HFFc6 (cell line): Measurements from ENCODE around the gene CRB2. TPM values are rescaled to one million over a fixed set of nuclear protein-coding genes. Genes with fewer than 3 reads are reported as not detected.

ENCODE experiments used
- DNase-seq: peaks from one replicate; pipeline ENCODE4 v3.0.0-alpha.2; 2018
- H3K27ac Mint-ChIP-seq: 2 replicates; pipeline ENCODE4 v1.8.0; 2020; ENCODE audit warnings: mild to moderate bottlenecking, mixed read lengths
- H3K27me3 Mint-ChIP-seq: 2 replicates; pipeline ENCODE4 v1.8.0; 2021; ENCODE audit warnings: mild to moderate bottlenecking, moderate library complexity, mixed read lengths; ENCODE audit not compliant: insufficient read depth
- H3K36me3 Mint-ChIP-seq: 2 replicates; pipeline ENCODE4 v1.8.0; 2021; ENCODE audit warnings: low read depth, mixed read lengths
- H3K4me1 Mint-ChIP-seq: 2 replicates; pipeline ENCODE4 v1.8.0; 2020; ENCODE audit warnings: low read depth, mixed read lengths
- H3K4me3 Mint-ChIP-seq: 2 replicates; pipeline ENCODE4 v1.8.0; 2020; ENCODE audit warnings: mild to moderate bottlenecking, moderate library complexity, mixed read lengths
- H3K9me3 Mint-ChIP-seq: 2 replicates; pipeline ENCODE4 v1.8.0; 2020; ENCODE audit warnings: mild to moderate bottlenecking, mixed read lengths
- total RNA-seq, 6 experiments: library from RNA; stranded (reverse); fragmentation: NEBNext Ultra II Directional; extraction: Animal tissue kit (Norgen Biotek cat#: 25700); gene quantifications; 2 replicates in 1 of 6; 3 replicates in 5 of 6; pipeline ENCODE4 v1.2.3, GENCODE V29; 2021
- TF ChIP-seq, protein P1 (sequence below): fragments of 200-600 bp; sonication (generic); IDR thresholded peaks from 2 replicates; pipeline ENCODE4 v1.5.0; 2021; ENCODE audit warnings: antibody characterized with exemption, mild to moderate bottlenecking

Gene CRB2
- total RNA-seq, 6 experiments from 2014 or later: not detected

DNA sequence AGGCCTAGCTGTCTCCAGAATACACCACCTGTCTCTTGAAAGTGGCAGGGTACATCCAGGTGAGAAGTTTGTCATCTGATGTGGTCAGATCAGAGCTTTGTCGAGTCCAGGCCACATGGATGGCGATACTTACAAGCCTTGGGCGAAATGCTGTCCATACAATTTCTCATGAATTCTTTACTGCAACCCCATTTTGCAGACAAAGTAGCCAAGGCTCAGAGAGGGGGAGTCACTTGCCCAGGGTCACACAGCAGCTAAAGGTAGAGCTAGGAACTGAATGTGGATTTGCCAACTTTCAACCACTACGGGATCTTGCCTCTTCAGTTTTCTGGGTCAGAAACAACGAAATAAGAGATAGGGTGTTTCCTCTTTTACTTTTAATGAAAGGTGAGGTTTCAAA lies 35.2 kb downstream of the CRB2 start:
- TF ChIP-seq, protein P1, sequence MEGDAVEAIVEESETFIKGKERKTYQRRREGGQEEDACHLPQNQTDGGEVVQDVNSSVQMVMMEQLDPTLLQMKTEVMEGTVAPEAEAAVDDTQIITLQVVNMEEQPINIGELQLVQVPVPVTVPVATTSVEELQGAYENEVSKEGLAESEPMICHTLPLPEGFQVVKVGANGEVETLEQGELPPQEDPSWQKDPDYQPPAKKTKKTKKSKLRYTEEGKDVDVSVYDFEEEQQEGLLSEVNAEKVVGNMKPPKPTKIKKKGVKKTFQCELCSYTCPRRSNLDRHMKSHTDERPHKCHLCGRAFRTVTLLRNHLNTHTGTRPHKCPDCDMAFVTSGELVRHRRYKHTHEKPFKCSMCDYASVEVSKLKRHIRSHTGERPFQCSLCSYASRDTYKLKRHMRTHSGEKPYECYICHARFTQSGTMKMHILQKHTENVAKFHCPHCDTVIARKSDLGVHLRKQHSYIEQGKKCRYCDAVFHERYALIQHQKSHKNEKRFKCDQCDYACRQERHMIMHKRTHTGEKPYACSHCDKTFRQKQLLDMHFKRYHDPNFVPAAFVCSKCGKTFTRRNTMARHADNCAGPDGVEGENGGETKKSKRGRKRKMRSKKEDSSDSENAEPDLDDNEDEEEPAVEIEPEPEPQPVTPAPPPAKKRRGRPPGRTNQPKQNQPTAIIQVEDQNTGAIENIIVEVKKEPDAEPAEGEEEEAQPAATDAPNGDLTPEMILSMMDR: no peak
- no peak for DNase-seq
- Mint-ChIP-seq H3K27me3 (peaks cover 16% of the 10 kb centered on the region), H3K36me3 (no peaks in the 10 kb centered on the region), H3K9me3 (no peaks in the 10 kb centered on the region), H3K4me3 (no peak overlapping the region), H3K4me1 (peaks cover 7% of the 10 kb centered on the region; the same call in 1 of the 2 replicates), H3K27ac (no peak overlapping the region)

DNA sequence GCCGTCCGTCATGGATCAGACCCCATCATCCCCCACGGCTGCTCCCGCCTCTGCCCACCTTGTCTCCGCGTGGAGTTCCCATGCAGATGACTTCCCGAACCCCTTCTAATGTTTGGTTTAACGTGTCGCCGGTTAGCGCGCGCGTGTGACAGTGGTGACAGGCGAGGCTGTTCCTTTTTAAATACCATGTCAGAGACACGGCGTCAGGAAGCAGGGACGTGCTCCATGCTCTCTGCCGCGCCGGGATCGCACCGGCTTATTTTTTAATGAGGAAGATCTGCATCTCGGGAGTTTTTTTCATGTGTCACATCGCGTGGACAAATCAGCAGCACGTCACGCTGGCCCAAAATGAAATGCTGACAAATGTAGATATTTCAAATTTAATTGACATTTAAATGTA lies 35.9 kb downstream of the CRB2 start:
- H3K27me3 Mint-ChIP-seq: peaks cover 16% of the 10 kb centered on the region
- H3K4me3 Mint-ChIP-seq: no peak overlapping the region
- TF ChIP-seq, protein P1: no peak
- H3K9me3 Mint-ChIP-seq: no peaks in the 10 kb centered on the region
- H3K27ac Mint-ChIP-seq: no peak overlapping the region
- H3K4me1 Mint-ChIP-seq: peaks cover 7% of the 10 kb centered on the region; the same call in 1 of the 2 replicates
- DNase-seq: no peak
- no peaks in the 10 kb centered on the region for H3K36me3 Mint-ChIP-seq

DNA sequence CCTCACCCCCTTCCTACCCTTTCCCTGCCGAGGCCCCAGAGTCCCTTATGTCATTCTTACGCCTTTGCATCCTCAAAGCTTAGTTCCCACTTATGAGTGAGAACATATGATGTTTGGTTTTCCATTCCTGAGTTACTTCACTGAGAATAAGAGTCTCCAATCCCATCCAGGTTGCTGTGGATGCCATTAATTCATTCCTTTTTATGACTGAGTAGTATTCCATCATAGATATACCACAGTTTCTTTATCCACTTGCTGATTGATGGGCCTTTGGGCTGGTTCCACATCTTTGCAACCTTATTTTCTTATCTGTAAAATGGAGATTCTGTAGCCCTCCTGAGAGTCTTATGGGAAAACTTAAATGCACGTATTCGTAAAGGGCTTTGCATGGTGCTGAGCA lies 36.8 kb downstream of the CRB2 start:
- no peak for DNase-seq
- Mint-ChIP-seq H3K4me3 (no peak overlapping the region), H3K27me3 (peaks cover 13% of the 10 kb centered on the region), H3K27ac (no peak overlapping the region), H3K4me1 (peaks cover 7% of the 10 kb centered on the region; the same call in 1 of the 2 replicates), H3K36me3 (no peaks in the 10 kb centered on the region), H3K9me3 (no peaks in the 10 kb centered on the region)
- TF ChIP-seq, protein P1: no peak

DNA sequence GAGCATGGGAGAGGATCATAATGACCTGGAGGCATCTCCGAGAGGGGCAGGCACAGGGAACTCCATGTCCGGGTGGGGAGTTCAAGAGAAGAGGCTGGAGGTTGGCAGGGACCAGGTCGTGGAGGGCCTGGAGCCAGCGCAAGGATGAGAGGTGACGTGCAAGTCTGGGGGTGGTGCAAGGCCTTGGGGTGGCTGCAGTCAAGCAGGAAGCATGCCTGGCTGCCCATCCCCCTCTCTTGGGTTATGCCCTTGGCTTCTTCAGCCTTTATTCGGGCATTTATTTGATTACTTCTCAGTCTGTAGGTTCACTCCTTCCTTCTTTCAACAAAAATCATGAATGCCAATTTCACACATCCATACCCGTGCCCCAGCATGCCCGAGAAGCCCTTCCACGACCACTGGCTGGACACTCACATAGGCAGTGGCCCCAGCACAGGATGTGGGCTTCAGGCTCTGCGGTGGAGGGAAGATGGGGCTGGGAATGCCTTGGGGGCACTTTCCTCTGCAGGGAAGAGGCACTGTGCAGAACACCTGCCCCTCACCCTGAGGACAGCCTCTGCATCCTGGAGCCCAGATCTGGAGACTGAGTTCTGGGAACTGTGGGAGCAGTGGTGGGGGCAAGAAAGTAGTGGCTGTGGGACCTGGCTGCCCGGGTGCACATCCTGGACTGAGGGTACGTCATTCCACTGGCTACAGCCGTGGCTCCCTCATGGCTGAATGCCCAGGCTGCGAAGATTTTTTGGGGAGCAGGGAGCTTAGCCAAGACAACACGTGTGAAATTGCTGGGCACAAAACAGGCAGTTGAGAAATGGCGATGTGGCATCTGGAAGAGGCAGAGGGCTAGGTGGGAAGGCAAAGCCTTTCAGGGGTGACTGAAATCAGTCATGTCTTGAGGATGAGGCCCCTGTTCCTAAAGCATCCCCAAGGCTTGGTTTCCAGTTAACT lies 38.6 kb downstream of the CRB2 start:
- Mint-ChIP-seq H3K4me1 (peaks cover 7% of the 10 kb centered on the region; the same call in 1 of the 2 replicates), H3K27me3 (peaks cover 6% of the 10 kb centered on the region), H3K36me3 (no peaks in the 10 kb centered on the region), H3K4me3 (no peak overlapping the region), H3K27ac (no peak overlapping the region), H3K9me3 (no peaks in the 10 kb centered on the region)
- DNase-seq: no peak
- TF ChIP-seq, protein P1: no peak

DNA sequence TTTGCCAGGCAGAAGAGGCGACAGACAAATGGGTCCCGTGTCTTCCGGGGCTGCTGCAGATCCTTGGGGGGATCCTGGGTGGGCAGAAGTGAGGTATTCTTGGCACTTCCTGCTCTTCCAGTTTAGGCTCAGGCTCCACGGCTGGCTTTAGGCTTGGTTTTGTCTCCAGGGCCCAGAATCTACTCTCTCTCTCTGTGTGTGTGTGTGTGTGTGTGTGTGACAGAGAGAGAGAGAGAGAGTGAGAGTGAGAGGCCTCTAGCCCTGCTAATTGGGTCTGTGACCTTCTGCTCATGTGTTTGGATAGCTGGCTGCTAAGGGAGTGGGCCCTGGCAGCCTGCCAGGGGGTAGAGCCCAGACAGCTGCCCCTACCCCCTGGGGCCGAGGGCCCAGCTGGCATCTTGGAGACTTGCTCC lies 39.3 kb downstream of the CRB2 start:
- H3K9me3 Mint-ChIP-seq: no peaks in the 10 kb centered on the region
- peaks cover 4% of the 10 kb centered on the region for H3K27me3 Mint-ChIP-seq
- no peak for DNase-seq
- TF ChIP-seq, protein P1: no peak
- no peak overlapping the region for H3K27ac Mint-ChIP-seq
- H3K36me3 Mint-ChIP-seq: no peaks in the 10 kb centered on the region
- peaks cover 7% of the 10 kb centered on the region; the same call in 1 of the 2 replicates for H3K4me1 Mint-ChIP-seq
- no peak overlapping the region for H3K4me3 Mint-ChIP-seq
